A204.1 (cell line): ENCODE measurements around the gene RABL6.
"Not testable (repeated sequence)": the region's sequence is repeated elsewhere in the genome, so short reads cannot be mapped to it uniquely, and the experiment has no call there.

ENCODE experiments used
- FAIRE-seq: peaks from 2 replicates; lab custom pipeline; 2012; peaks lifted over from hg19 to GRCh38; lab: Jason Lieb, UNC

The RABL6 gene

GRCh38 chr9:136835932-136836904 is 28.5 kb downstream of the RABL6 start:
- no peak for FAIRE-seq

- no peak for FAIRE-seq
Observed at GRCh38 chr9:136837146-136837855, 29.6 kb downstream of the RABL6 start.

GRCh38 chr9:136837856-136838277 is 30.1 kb downstream of the RABL6 start:
- FAIRE-seq: not testable (repeated sequence)

GRCh38 chr9:136838314-136839228 is 30.8 kb downstream of the RABL6 start:
- FAIRE-seq: no peak

- no peak for FAIRE-seq
Observed at GRCh38 chr9:136839229-136840139, 31.7 kb downstream of the RABL6 start.

- FAIRE-seq: no peak
Observed at GRCh38 chr9:136840140-136840876, 32.6 kb downstream of the RABL6 start.

- FAIRE-seq: no peak
Observed at GRCh38 chr9:136840877-136841645, 33.3 kb downstream of the RABL6 start.

GRCh38 chr9:136841646-136842379 is 34.1 kb downstream of the RABL6 start:
- FAIRE-seq: not testable (repeated sequence)

GRCh38 chr9:136842380-136842948 is 34.7 kb downstream of the RABL6 start, which contains the start of gene AJM1:
Gene AJM1, plus strand, starts transcription at chr9:136842478. Its CDS starts 1,937 bp downstream, at chr9:136844415.
- not testable (repeated sequence) for FAIRE-seq

- not testable (repeated sequence) for FAIRE-seq
Observed at GRCh38 chr9:136843159-136843800, 35.5 kb downstream of the RABL6 start.

- not testable (repeated sequence) for FAIRE-seq
Observed at GRCh38 chr9:136843801-136844740, 36.3 kb downstream of the RABL6 start.

GRCh38 chr9:136844761-136845464 is 37.2 kb downstream of the RABL6 start:
- no peak for FAIRE-seq

- no peak for FAIRE-seq
Observed at GRCh38 chr9:136845465-136846260, 37.9 kb downstream of the RABL6 start.

GRCh38 chr9:136846376-136847087 is 38.8 kb downstream of the RABL6 start:
- no peak for FAIRE-seq
